ENCODE data around the gene PPP1R1C.
"Not testable (repeated sequence)": the region's sequence is repeated elsewhere in the genome, so short reads cannot be mapped to it uniquely, and the experiment has no call there.

The PPP1R1C gene

GRCh38 chr2:182015334-182016109, 29.9 kb downstream of the PPP1R1C start:
- no peak for DNase-seq (ENCODE audit: low read depth)

DNA sequence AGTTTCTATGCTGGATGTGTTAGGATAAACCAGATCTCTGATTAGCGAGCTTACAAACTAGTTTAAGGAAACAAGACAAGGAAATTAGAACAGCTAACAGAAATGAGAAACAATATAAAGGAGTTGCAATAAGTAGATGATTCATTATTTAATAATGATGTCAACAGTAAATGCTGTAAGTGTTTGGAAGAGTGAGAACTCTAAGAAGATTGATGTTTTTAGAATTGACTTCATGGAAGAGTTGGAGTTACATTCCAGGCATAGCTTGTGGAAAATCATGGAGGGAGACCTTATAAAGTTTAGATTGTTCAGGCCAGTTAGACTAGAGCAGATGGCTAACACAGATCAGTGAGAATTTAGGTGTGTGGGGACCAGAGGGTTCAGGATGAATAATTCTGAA, 32.6 kb downstream of the PPP1R1C start:
- DNase-seq (ENCODE audit: low read depth) = no peak

DNA sequence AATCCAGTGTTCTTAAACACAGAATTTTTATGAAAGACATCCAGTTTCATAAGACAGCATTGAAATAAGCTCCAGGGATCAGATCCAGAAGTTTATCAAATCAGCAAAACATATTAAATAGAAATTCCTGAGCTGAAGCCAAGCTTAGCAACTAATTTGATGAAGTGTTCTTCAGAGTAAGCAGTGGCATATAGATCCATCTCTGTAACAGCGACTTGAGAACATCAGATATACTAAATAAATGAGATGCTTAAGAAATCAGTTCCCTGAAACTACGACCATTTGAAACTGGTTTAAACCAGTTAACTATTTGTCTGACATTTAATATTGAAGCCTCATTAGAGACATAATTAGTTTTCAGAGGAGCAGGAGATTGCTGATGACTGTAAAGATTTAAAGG, 34.1 kb downstream of the PPP1R1C start:
- no peak for DNase-seq (ENCODE audit: low read depth)

DNA sequence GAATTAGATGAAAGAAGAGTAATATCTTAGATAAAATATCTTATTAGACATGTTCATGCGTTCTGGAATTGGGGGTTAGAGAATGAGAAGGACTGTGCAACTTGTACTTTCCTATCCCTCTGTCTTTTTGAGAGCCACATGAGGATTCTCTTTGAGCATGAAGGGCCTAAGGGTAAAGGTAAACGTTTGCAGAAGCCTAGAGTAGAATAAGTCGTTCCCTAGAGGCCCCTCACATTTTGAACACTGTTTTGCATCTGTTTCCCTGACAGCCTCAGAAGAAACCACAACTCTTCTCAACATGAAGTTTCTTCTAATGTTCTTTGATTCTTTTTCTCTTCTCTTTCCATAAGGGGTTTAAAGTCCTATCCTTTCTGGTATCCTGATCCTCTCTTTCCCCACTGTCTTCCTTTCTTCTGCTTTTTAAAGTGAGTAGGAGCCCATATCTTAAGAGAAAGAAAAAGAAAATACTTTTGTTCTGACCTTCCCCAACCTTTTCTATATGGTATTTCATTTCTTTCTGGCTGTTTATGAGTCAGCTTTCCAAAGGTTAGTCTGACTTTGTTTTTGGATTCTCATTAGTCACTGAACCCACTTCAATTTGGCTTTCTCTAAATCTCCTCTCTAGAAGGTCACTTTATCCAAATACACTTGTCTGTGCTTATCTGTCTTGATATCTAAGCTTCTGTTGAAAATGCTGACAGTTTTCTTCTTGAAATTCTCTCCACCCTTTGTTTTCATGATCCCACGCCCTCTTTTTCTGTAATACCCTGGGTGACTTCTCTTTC, 34.8 kb downstream of the PPP1R1C start:
- DNase-seq (ENCODE audit: low read depth) = peak; percentile 8

GRCh38 chr2:182023235-182023634, 37.6 kb downstream of the PPP1R1C start:
- no peak for DNase-seq (ENCODE audit: low read depth)

GRCh38 chr2:182030875-182031274, 45.2 kb downstream of the PPP1R1C start:
- DNase-seq (ENCODE audit: low read depth) = not testable (repeated sequence)

GRCh38 chr2:182031956-182032355, 46.3 kb downstream of the PPP1R1C start:
- no peak for DNase-seq (ENCODE audit: low read depth)

- no peak for DNase-seq (ENCODE audit: low read depth)
These were observed 47.8 kb downstream of the PPP1R1C start for GRCh38 chr2:182033449-182033848.

- DNase-seq (ENCODE audit: low read depth) = peak; percentile 42
These were observed 52.9 kb downstream of the PPP1R1C start for GRCh38 chr2:182038576-182038975.

- DNase-seq (ENCODE audit: low read depth) = peak; percentile 75
These were observed 57.4 kb downstream of the PPP1R1C start for GRCh38 chr2:182043021-182043420.

GRCh38 chr2:182043861-182044260, 58.2 kb downstream of the PPP1R1C start:
- DNase-seq (ENCODE audit: low read depth) = no peak

DNA sequence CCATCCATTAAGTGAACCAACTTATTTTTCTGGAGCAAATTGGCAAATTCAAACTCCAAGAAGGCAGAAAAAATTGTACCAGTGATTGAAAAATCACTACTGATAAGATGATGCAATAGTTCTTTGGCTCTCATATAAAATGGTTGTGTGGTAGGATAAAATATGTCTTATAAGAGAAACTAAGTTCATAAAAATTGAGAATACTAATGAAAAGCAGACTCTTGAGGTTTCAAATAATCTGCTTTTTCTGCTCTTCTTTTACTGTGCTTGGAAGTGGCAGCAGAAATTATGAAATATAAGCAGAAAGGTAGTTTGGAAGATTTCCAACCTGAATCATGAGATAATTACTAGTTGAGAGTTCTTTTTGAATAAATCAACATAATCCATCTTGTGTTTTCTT, 61.9 kb downstream of the PPP1R1C start:
- peak; percentile 34 for DNase-seq (ENCODE audit: low read depth)

- no peak for DNase-seq (ENCODE audit: low read depth)
These were observed 62.4 kb downstream of the PPP1R1C start for GRCh38 chr2:182048088-182048487.

GRCh38 chr2:182048621-182049020, 63.0 kb downstream of the PPP1R1C start:
- DNase-seq (ENCODE audit: low read depth) = no peak

- DNase-seq (ENCODE audit: low read depth) = peak; percentile 3
These were observed 63.9 kb downstream of the PPP1R1C start for GRCh38 chr2:182049372-182050148.

DNA sequence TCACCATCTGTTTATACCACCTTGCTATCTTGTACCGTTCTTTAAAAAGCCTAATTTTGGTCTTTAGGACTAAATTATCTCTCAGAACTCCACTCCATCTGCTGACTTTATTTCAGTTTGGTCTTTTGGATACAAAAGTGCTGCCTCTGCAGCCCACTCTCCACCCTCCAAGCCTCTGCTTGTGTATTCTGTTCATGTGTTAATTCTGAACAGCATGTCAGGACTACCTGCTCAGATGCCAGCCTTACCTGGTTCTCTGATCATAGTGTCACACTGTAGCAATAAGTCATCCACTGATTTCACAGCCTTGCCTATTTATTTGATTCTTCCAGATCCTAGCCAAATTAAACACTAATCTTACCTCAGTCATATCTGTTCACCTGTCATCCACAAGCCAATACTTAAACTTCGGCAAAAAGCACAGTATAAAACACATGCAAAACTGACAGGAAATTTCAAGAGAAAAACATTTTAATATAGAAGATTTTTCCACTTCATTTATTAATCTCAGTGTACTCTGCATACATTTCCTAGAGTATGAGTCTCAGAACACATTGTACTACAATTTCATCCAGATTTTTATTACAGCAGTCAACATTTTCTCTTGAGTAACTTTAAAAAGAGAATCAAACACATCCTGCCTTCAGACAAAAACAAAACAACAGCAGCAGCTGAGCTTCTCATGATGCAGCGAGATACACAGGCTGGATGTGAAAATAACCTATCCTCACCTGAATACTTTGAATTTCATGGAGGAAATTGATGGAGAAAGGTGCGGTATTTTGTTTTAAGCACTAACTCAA, 64.9 kb downstream of the PPP1R1C start:
- no peak for DNase-seq (ENCODE audit: low read depth)

DNA sequence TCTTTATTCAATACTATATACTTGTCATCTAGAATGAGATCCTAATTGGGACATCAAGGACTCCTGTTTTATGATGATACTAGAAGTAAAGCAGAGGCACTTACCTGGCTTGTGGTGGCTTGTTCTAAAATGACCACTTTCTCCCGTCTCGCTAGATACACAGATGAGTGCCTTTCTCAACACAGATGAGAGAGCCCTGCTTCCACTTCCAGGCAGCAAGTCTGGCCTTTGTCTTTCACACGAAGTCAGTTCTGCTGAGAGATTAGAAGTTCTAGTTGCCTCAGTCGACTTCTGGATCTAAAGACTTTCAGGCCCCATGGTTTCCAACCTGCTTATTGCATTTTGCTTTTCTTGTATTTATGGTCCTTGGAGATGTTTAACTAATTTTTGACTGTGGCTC, 70.3 kb downstream of the PPP1R1C start:
- no peak for DNase-seq (ENCODE audit: low read depth)

DNA sequence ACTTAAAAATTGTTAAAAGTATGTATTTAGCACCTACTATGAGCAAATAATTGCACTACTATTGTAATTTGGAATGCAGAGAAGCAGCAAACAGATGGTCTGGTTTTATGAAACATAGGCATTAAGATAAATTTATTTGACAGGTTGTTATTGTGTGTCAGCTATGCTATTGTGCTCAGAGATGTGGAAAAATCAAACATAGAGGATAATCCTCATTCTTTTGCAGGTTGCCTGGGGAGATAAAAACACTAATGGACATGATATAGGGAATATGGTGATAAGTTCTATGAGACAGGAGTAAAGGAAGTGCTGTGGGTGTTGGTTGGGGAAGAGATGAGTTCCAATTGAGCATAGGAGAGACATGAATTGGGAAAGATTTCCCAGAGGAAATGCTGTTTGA, 71.3 kb downstream of the PPP1R1C start:
- no peak for DNase-seq (ENCODE audit: low read depth)

- DNase-seq (ENCODE audit: low read depth) = no peak
These were observed 72.4 kb downstream of the PPP1R1C start for GRCh38 chr2:182058056-182058455.

- DNase-seq (ENCODE audit: low read depth) = no peak
These were observed 76.1 kb downstream of the PPP1R1C start for GRCh38 chr2:182061739-182062138.

GRCh38 chr2:182062329-182062972, 76.8 kb downstream of the PPP1R1C start:
- DNase-seq (ENCODE audit: low read depth) = no peak

All from fibroblast of gingiva (primary cell).